ENCODE measurements around the gene MTHFD1L.
"Not testable (repeated sequence)": the region's sequence is repeated elsewhere in the genome, so short reads cannot be mapped to it uniquely, and the experiment has no call there.

The MTHFD1L gene

GRCh38 chr6:151067684-151068596 is 202.4 kb downstream of the MTHFD1L start:
- DNase-seq (ENCODE audit: low read depth): peak; percentile 92

- peak; percentile 58 for DNase-seq (ENCODE audit: low read depth)
These were observed 203.3 kb downstream of the MTHFD1L start for GRCh38 chr6:151068761-151069312.

- no peak for DNase-seq (ENCODE audit: low read depth)
These were observed 204.1 kb downstream of the MTHFD1L start for GRCh38 chr6:151069641-151070040.

- no peak for DNase-seq (ENCODE audit: low read depth)
These were observed 205.1 kb downstream of the MTHFD1L start for GRCh38 chr6:151070631-151071051.

- peak; percentile 50 for DNase-seq (ENCODE audit: low read depth)
These were observed 205.8 kb downstream of the MTHFD1L start for GRCh38 chr6:151071295-151071694.

GRCh38 chr6:151073146-151073545 is 207.6 kb downstream of the MTHFD1L start:
- no peak for DNase-seq (ENCODE audit: low read depth)

GRCh38 chr6:151073701-151074100 is 208.2 kb downstream of the MTHFD1L start:
- no peak for DNase-seq (ENCODE audit: low read depth)

GRCh38 chr6:151075005-151075404 is 209.5 kb downstream of the MTHFD1L start:
- no peak for DNase-seq (ENCODE audit: low read depth)

GRCh38 chr6:151075527-151075926 is 210.0 kb downstream of the MTHFD1L start:
- no peak for DNase-seq (ENCODE audit: low read depth)

GRCh38 chr6:151075930-151076555 is 210.5 kb downstream of the MTHFD1L start:
- no peak for DNase-seq (ENCODE audit: low read depth)

- no peak for DNase-seq (ENCODE audit: low read depth)
These were observed 213.2 kb downstream of the MTHFD1L start for GRCh38 chr6:151078655-151079054.

GRCh38 chr6:151081656-151082055 is 216.2 kb downstream of the MTHFD1L start:
- no peak for DNase-seq (ENCODE audit: low read depth)

- no peak for DNase-seq (ENCODE audit: low read depth)
These were observed 216.6 kb downstream of the MTHFD1L start for GRCh38 chr6:151082079-151082478.

GRCh38 chr6:151084275-151084674 is 218.8 kb downstream of the MTHFD1L start:
- no peak for DNase-seq (ENCODE audit: low read depth)

GRCh38 chr6:151087055-151087454 is 221.6 kb downstream of the MTHFD1L start:
- DNase-seq (ENCODE audit: low read depth): not testable (repeated sequence)

GRCh38 chr6:151087861-151088598 is 222.5 kb downstream of the MTHFD1L start:
- no peak for DNase-seq (ENCODE audit: low read depth)

GRCh38 chr6:151088599-151088935 is 223.1 kb downstream of the MTHFD1L start:
- DNase-seq (ENCODE audit: low read depth): no peak

GRCh38 chr6:151088963-151089362 is 223.5 kb downstream of the MTHFD1L start:
- no peak for DNase-seq (ENCODE audit: low read depth)

- no peak for DNase-seq (ENCODE audit: low read depth)
These were observed 224.5 kb downstream of the MTHFD1L start for GRCh38 chr6:151089978-151090377.

GRCh38 chr6:151091571-151091970 is 226.1 kb downstream of the MTHFD1L start:
- DNase-seq (ENCODE audit: low read depth): no peak

- no peak for DNase-seq (ENCODE audit: low read depth)
These were observed 227.1 kb downstream of the MTHFD1L start for GRCh38 chr6:151092591-151092990.

- DNase-seq (ENCODE audit: low read depth): no peak
These were observed 228.2 kb downstream of the MTHFD1L start for GRCh38 chr6:151093706-151094105.
